OCI-LY7 (cell line): ENCODE results near the gene NOVA2. TPM values are rescaled to one million over a fixed set of nuclear protein-coding genes. Genes with fewer than 3 reads are reported as not detected.

Experiments
- BruUV-seq: library from RNA; stranded (reverse); fragments of 400-500 nt; replicated peaks from 2 replicates; lab custom pipeline; 2021; lab: Mats Ljungman, UMichigan
- CTCF ChIA-PET: fragments of 300-600 bp; sonication (Branson Sonifier 250); formaldehyde crosslinking; loops from one replicate; lab custom pipeline; 2022; ENCODE audit warnings: antibody characterized with exemption; ENCODE audit not compliant: unreplicated experiment; lab: Charles Lee
- POLR2A ChIA-PET: fragments of 300-600 bp; sonication (Branson Sonifier 250); formaldehyde crosslinking; loops from one replicate; lab custom pipeline; 2022; ENCODE audit warnings: antibody characterized with exemption; lab: Charles Lee
- DNase-seq: peaks from one replicate; pipeline ENCODE4 v3.0.0-alpha.2; 2015; ENCODE audit warnings: low spot score
- H2AFZ ChIP-seq: fragments of 200-600 bp; sonication (generic), shearing (Covaris generic); 2 replicates; pipeline ENCODE4 v1.6.1; 2014; ENCODE audit warnings: mild to moderate bottlenecking, antibody characterized with exemption, low read length, moderate library complexity
- H3K27ac ChIP-seq: fragments of 200-600 bp; sonication (generic); 2 replicates; pipeline ENCODE4 v1.5.1; 2014; ENCODE audit warnings: mixed run types, low read depth, mild to moderate bottlenecking, moderate library complexity, low read length, inconsistent platforms; ENCODE audit not compliant: poor library complexity, severe bottlenecking
- H3K36me3 ChIP-seq: fragments of 200-600 bp; sonication (generic); 2 replicates; pipeline ENCODE4 v1.6.1; 2014; ENCODE audit warnings: mild to moderate bottlenecking, antibody characterized with exemption, low read length, moderate library complexity, mixed read lengths; ENCODE audit not compliant: insufficient read depth
- H3K4me1 ChIP-seq: fragments of 200-600 bp; sonication (generic); 2 replicates; pipeline ENCODE4 v1.5.1; 2014; ENCODE audit warnings: mild to moderate bottlenecking, low read length; ENCODE audit not compliant: insufficient read depth, poor library complexity, severe bottlenecking
- H3K4me2 ChIP-seq: fragments of 200-600 bp; sonication (generic); 2 replicates; pipeline ENCODE4 v1.6.1; 2014; ENCODE audit warnings: mild to moderate bottlenecking, low read length
- H3K4me3 ChIP-seq: fragments of 200-600 bp; sonication (generic); 2 replicates; pipeline ENCODE4 v1.5.1; 2014; ENCODE audit warnings: mild to moderate bottlenecking, low read depth, low read length; ENCODE audit not compliant: poor library complexity, severe bottlenecking
- H3K79me2 ChIP-seq: fragments of 200-600 bp; sonication (generic); 2 replicates; pipeline ENCODE4 v1.6.1; 2016; ENCODE audit warnings: low read depth, mild to moderate bottlenecking, low read length, moderate library complexity, mixed read lengths; ENCODE audit not compliant: insufficient read depth
- H3K9me2 ChIP-seq: fragments of 200-600 bp; sonication (generic); 2 replicates; pipeline ENCODE4 v1.6.1; 2016; ENCODE audit warnings: mild to moderate bottlenecking, low read length, mixed read lengths; ENCODE audit not compliant: insufficient read depth
- H3K9me3 ChIP-seq: fragments of 200-600 bp; sonication (generic); 2 replicates; pipeline ENCODE4 v1.6.1; 2014; ENCODE audit warnings: mild to moderate bottlenecking, mixed run types, low read length, mixed read lengths
- H4K20me1 ChIP-seq: fragments of 200-600 bp; sonication (generic); 2 replicates; pipeline ENCODE4 v1.6.1; 2014; ENCODE audit warnings: mild to moderate bottlenecking, antibody characterized with exemption, low read length, moderate library complexity, mixed read lengths; ENCODE audit not compliant: insufficient read depth
- EZH2phosphoT487 ChIP-seq: fragments of 200-600 bp; sonication (generic); IDR thresholded peaks from 2 replicates; pipeline ENCODE4 v1.6.1; 2018; ENCODE audit warnings: low read depth, borderline replicate concordance, mild to moderate bottlenecking, mixed run types, antibody characterized with exemption, low read length, moderate library complexity, mixed read lengths
- intact Hi-C: fragments of 100-400 bp; cut with micrococcal nuclease; formaldehyde crosslinking; loops from one replicate; pipeline ENCODE4 v1.10.0; 2022; ENCODE audit not compliant: unreplicated experiment
- total RNA-seq, 2 experiments: library from RNA; depleted of rRNA in 1 of 2; stranded (reverse); fragments of >200 nt in 1 of 2; shearing (Covaris generic) in 1 of 2; gene quantifications; 2 replicates each; pipeline ENCODE4 v1.2.3, GENCODE V29; 2014 to 2022
- TF ChIP-seq, protein P1 (sequence below): fragments of 200-600 bp; sonication (generic); conservative IDR thresholded peaks from 2 replicates; pipeline ENCODE4 v1.5.1; 2014; ENCODE audit warnings: mild to moderate bottlenecking, antibody characterized with exemption, low read length, moderate library complexity, mixed read lengths

NOVA2 gene
- total RNA-seq, 2 experiments from 2014 or later, result 0.19 TPM; not detected in 1

DNA sequence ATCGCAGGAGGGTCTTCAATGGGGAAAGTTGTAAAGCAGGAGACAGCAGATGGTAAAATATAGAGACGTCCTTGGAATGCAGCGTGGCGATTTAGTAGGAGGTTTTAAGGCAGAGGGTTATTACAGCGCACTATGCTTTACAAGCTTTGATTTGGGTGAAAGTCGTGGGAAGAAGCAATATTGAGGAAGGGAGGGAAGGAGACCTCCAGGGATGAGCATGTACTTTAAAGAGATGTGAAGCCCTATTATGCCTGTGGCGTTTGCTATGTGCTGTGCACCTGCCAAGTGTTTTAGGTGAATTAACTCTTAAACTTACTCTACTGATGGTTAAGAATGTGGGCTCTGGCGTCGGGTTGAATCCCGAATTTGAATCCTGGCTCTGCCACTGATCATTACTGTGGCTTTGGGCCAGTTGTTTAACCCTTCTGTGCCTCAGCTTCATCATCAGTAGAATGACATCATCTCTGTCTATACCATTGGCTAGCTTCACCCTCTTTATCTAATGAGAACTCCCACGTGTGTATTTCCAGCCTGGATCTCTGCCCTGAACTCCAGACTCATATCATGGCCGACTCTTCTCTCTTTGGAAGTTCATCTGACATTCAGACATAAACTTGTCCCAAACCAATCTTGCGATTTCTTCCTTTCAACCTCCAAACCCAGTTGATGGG is 22.2 kb upstream of the NOVA2 start:
- intact Hi-C loops, result loop anchor here (5.0 kb wide), 1 partner anchor 69 kb away; no protein-coding TSS in a partner anchor
- H3K36me3 ChIP-seq, result peaks cover 6% of the 10 kb centered on the region; the same call in 1 of the 2 replicates
- TSS peak; percentile 81 for BruUV-seq
- no peak for DNase-seq
- H3K4me1 ChIP-seq, result peaks cover 19% of the 10 kb centered on the region
- CTCF ChIA-PET, result interaction anchor here (0.6 kb wide), 1 partner anchor 203 kb away, joined by 5 read pairs; the partner anchor contains the start of gene DMWD
- no peaks in the 10 kb centered on the region for H3K9me3 ChIP-seq
- peak overlapping the region; percentile 82 for H3K4me3 ChIP-seq
- H3K4me2 ChIP-seq, result peak overlapping the region; percentile 82
- no peaks in the 10 kb centered on the region for H3K9me2 ChIP-seq
- peak overlapping the region; percentile 41; the same call in 1 of the 2 replicates for H2AFZ ChIP-seq
- H4K20me1 ChIP-seq, result no peaks in the 10 kb centered on the region
- TF ChIP-seq, protein P1, sequence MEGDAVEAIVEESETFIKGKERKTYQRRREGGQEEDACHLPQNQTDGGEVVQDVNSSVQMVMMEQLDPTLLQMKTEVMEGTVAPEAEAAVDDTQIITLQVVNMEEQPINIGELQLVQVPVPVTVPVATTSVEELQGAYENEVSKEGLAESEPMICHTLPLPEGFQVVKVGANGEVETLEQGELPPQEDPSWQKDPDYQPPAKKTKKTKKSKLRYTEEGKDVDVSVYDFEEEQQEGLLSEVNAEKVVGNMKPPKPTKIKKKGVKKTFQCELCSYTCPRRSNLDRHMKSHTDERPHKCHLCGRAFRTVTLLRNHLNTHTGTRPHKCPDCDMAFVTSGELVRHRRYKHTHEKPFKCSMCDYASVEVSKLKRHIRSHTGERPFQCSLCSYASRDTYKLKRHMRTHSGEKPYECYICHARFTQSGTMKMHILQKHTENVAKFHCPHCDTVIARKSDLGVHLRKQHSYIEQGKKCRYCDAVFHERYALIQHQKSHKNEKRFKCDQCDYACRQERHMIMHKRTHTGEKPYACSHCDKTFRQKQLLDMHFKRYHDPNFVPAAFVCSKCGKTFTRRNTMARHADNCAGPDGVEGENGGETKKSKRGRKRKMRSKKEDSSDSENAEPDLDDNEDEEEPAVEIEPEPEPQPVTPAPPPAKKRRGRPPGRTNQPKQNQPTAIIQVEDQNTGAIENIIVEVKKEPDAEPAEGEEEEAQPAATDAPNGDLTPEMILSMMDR, result no peak
- no peak for TF ChIP-seq EZH2phosphoT487
- peak overlapping the region; percentile 24 for H3K27ac ChIP-seq
- POLR2A ChIA-PET, result no interaction called here
- H3K79me2 ChIP-seq, result peaks cover 8% of the 10 kb centered on the region; the same call in 1 of the 2 replicates

DNA sequence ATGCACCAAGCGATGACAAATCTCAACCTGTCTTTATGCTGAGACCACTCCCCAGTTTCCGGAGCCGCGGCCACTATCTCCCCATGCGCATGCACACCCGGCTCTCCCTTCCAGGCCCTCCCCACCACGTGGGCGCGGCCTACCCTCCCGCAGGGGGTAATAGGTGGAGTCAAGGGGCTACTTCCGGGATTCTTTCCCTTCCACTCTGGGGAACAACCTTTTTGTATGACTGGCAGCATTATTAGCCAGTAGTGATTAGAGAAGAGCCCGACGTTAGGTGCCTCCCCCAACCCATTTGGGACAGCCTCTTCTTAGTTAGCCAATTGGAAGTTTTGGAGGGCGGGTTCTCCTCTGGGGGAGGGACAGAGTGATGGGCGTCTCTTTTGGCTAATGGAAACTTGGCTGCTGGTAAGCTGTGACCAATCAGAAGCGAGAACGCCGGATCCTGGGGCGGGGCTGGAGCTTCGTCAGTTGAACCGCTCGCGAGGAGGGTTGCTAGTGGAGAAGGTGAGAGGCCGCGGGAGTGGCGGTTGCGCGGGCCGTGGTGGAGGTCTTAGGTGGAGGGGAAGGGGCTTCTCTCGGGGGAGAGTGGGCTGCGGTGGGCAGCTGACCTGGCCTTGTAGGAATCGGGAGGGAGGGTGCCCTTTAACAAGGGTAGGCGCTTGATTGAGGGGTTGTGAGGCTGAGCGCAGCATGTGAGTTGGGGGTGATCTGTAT is 21.5 kb upstream of the NOVA2 start, which contains the start of gene CCDC61:
Gene CCDC61, plus strand, starts transcription at position 470 of the 717 bp plus-strand sequence. CDS start 7,552 bp downstream, outside the sequence.
- Histone ChIP-seq H3K9me2 (no peaks in the 10 kb centered on the region), H3K4me2 (peak within 1 kb of the TSS; percentile 82), H3K4me1 (peaks cover 12% of the 10 kb centered on the region), H3K4me3 (peak within 1 kb of the TSS; percentile 82), H3K79me2 (peaks cover 8% of the 10 kb centered on the region; the same call in 1 of the 2 replicates), H3K9me3 (no peaks in the 10 kb centered on the region), H3K27ac (peak within 1 kb of the TSS; percentile 24), H3K36me3 (peaks cover 6% of the 10 kb centered on the region; the same call in 1 of the 2 replicates), H4K20me1 (no peaks in the 10 kb centered on the region), H2AFZ (peak within 1 kb of the TSS; percentile 77)
- TF ChIP-seq, protein P1, result no peak
- no peak for TF ChIP-seq EZH2phosphoT487
- intact Hi-C loops, result loop anchor here (5.0 kb wide), 1 partner anchor 68 kb away; no protein-coding TSS in a partner anchor
- ChIA-PET POLR2A (interaction anchor here (0.5 to 1.3 kb wide), 3 partner anchors 10 to 287 kb away, joined by 3 to 6 read pairs (median 3); partner anchors contain the start of gene IRF2BP1), CTCF (interaction anchor here (0.6 kb wide), 1 partner anchor 202 kb away, joined by 5 read pairs; the partner anchor contains the start of gene DMWD)
- no TSS peak for BruUV-seq
- peak; percentile 100 for DNase-seq
